ENCODE results near the gene FMN1.
A peak's percentile ranks its signal among the peaks of the same experiment; 100 is the strongest.

Gene FMN1

GRCh38 chr15:32757426-32757825 is 437.1 kb downstream of the FMN1 start:
- DNase-seq, result no peak

- DNase-seq, result no peak
These were observed 443.5 kb downstream of the FMN1 start for GRCh38 chr15:32750979-32751378.

- DNase-seq, result peak; percentile 88
These were observed 446.6 kb downstream of the FMN1 start for GRCh38 chr15:32747921-32748342.

DNA sequence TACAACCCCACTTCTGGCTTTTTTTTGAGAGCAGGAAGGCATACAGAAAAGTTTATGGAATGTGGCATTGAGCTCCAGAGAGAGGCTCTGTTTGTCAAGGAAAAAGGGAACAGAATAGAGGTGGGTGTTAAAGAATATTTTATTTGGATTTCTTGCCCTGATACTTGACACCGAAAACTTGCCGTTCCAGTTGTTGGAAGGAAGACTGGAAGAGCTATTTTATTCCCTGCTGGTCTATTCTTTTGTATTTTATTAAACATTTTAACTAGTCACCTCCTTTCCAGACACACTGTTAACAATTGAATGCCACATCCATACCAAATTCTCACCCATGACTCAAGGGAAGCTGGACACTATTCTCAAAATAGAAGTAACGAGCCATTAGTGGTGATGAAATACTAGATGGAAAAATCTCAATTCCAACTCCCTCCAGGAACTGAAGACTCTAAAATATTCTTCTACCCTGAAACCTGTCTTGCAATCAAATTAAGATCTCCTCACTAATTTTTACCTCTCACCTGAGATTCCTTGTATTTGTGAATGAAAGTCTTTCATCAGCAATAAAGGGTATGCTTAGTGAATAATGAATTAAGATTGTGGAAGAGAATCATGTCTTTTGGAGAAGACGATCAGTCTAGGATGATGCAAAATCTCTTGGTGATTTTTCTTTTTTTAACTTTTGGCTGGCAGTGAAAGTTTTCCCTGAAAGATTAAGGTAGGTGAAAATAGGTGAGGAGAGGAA is 448.2 kb downstream of the FMN1 start:
- DNase-seq, result no peak

DNA sequence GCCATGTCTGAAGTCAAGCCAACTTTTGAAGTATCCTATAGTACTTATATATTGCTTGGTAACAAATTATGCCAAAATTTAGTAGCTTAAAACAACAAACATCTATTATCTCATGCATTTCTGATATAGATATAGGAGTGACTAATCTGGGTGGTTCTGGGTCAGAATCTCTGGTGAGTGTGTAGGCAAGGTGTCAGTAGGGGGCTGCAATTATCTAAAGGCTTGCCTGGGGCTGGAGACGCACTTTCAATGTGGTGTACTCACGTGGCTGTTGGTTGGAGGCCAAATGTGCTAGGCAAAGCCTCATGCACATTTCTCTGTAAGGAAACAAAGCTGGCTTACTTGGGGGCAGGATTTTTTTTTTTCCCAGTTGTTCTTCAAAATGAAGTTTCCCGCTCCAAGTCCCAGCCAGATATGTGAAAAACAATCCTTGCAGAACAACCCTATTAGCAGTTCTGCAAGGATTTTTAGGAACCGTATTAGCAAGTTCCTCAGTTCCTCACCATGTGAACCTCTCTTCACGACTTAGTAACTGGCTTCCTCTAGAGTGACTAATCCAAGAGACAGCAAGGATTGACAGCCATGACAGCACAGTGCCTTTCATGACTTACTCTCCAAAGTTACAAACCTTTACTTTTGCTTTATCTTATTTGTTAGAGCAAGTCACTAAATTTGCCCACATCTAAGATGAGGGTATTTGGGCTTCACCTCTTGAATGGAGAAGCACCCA is 450.9 kb downstream of the FMN1 start:
- DNase-seq, result peak; percentile 64

DNA sequence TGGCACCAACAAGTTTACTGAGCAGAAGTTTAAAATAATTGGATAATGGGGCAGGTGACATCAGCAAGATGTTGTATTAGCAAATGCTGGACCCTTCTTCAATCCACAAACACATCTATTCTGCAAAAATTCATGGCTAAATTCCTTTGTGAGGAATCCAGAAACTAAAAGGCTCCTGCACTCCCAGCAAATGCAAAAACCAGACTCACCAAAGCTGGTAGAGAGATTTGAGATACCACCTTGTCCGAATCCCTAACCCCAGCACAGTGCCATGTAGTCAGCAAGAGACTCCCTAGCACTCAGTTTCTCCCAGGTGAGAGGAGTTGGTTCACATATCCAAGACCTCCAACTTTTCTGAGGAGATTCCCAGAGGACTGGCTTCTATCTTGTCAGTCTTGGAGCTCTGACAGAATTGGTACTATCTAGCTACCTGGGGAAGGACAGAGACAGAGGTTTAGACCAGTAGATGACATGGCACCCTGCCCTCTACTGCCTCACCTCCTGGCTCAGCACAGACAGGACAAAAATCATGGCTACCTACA is 454.9 kb downstream of the FMN1 start:
- DNase-seq, result peak; percentile 45

GRCh38 chr15:32738666-32739065 is 455.8 kb downstream of the FMN1 start:
- DNase-seq, result no peak

GRCh38 chr15:32737304-32737703 is 457.2 kb downstream of the FMN1 start:
- DNase-seq, result peak; percentile 65

DNA sequence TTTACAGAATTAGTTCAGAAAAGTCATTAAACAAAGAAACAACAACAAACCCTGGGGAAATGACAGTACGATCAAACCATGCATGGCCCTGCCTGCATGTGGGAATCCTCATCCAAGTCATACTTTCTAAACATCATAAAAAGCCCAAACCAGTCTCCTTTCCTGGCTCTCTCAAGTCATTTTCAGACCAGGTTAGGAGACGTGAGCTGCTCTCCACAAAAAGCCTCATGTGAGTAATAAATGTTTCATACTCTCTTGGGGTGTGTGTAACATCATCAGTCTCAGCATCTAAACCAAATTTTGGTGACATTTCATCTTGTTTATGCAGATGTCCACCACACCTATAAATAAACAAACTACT is 457.8 kb downstream of the FMN1 start:
- no peak for DNase-seq

DNA sequence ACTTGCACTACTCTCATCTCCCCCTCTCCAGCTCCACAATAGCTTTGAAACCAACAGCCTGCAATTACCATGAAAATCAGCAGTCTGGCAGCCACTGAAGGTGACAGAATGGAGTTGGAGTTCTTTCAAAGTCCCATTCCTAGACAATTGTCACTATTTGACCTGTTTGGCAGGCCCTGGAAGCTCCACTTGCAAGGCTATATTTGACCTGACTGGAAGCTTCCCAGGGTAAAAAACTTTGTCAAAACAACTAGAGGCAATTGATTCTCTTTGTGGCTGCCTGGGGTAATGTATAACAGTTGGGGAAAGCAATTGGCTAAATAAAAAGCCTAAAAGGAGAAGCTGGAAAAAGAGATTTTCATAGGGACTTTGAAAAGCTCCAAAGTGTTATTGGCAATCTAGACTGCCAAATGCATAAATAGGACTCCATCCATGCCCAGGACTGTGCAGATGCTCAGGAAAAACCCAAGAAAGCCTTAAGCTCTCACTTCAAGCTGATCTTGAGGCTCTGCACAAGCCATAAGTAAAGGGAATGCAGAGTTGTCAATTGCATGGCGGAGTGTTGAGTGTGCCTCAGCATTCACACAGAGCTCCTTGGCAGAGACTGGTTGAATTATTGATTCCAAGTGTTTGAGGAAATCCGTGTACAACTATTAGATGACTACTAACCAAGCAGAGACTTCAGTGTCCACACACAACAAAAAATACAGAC is 458.4 kb downstream of the FMN1 start:
- DNase-seq, result no peak

DNA sequence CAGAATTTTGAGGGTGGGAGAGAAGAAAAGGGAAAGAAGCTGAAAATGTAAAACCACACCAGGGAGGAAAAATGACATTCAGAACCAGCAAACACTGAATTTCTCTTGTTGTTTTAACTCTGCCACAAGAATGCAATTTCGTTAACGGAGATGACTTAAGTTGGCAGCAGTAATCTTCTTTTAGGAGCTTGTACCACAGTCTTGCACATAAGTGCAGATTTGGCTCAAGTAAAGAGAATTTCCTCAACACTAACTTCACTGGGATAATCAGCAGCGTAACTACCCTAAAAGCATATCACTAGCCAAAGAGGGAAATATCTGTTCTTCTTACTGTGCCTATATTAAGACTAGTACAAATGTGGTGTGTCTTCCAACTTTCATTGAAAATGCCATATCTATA is 461.2 kb downstream of the FMN1 start:
- DNase-seq, result no peak

GRCh38 chr15:32732574-32733157 is 461.8 kb downstream of the FMN1 start:
- no peak for DNase-seq

DNA sequence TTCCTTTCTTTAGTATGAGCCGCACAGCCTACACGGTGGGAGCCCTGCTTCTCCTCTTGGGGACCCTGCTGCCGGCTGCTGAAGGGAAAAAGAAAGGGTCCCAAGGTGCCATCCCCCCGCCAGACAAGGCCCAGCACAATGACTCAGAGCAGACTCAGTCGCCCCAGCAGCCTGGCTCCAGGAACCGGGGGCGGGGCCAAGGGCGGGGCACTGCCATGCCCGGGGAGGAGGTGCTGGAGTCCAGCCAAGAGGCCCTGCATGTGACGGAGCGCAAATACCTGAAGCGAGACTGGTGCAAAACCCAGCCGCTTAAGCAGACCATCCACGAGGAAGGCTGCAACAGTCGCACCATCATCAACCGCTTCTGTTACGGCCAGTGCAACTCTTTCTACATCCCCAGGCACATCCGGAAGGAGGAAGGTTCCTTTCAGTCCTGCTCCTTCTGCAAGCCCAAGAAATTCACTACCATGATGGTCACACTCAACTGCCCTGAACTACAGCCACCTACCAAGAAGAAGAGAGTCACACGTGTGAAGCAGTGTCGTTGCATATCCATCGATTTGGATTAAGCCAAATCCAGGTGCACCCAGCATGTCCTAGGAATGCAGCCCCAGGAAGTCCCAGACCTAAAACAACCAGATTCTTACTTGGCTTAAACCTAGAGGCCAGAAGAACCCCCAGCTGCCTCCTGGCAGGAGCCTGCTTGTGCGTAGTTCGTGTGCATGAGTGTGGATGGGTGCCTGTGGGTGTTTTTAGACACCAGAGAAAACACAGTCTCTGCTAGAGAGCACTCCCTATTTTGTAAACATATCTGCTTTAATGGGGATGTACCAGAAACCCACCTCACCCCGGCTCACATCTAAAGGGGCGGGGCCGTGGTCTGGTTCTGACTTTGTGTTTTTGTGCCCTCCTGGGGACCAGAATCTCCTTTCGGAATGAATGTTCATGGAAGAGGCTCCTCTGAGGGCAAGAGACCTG is 463.5 kb downstream of the FMN1 start:
- DNase-seq, result no peak

GRCh38 chr15:32729700-32730395 is 464.7 kb downstream of the FMN1 start:
- no peak for DNase-seq

DNA sequence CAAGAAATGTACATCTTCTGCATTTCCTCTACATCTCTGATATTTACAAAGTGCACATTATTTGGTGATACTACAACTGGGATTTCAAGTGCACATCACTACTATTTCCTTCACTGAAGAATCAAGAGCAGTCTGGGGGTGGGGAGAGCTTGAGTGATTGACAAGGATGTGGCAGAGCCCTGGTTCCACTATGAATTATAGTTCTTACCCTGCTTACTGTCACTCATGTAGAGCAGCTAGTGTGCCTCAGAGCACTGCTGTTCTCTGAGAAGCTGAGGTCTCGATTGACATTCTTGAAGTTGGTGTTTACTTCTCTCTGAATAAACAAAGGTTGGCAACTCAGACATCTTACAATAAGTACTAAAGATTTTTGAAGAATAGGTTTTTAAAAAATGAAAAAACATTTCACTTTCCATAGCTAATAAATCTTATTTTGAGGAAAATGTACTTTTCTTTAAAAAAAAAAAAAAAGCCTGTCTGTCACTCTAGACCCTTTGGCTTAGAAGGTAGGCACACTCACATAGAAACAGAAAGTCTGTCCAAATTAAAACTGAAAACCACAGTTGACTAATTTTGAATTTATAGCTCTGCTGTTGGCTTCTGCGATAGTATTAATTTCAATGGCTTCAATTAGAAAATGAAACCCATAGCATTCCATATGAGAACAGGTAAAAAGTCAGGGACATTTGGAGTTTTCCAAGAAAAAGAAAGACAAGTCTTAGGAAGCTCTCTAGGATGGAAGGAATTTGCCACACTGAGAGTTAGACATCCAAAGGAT is 471.2 kb downstream of the FMN1 start:
- no peak for DNase-seq

GRCh38 chr15:32722136-32722535 is 472.4 kb downstream of the FMN1 start:
- DNase-seq, result no peak

GRCh38 chr15:32721596-32721995 is 472.9 kb downstream of the FMN1 start:
- DNase-seq, result peak; percentile 64

- DNase-seq, result no peak
These were observed 475.4 kb downstream of the FMN1 start for GRCh38 chr15:32718821-32719716.

DNA sequence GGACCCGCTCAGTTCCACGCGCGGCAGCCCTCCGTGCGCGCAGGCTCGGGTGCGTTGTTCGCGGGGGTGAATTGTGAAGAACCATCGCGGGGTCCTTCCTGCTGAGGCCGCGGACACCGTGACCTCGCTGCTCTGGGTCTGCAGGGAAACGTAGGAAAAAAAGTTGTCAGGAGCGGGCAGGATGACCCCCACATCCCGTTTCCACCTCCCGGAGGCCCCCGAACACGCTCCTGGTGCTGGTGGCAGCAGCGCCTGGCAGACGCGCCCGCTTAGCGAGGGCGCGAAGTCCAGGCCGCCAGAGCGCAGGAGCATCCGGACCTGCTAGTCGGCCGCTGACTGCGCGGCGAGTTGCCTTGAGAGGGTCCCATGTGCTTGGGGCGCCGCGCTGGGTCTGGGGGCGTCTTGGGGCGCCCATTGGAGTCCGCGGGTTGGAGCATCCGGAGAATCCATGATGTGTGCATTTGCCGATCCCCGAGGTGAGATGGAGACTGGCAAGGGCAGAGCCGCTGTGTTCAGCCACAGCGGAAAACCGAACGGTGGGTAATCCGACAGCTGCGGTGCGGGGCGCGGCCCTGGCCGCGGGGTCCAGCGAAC is 476.2 kb downstream of the FMN1 start:
- no peak for DNase-seq
